ENCODE results near the gene PIP5K1A.

Gene PIP5K1A

DNA sequence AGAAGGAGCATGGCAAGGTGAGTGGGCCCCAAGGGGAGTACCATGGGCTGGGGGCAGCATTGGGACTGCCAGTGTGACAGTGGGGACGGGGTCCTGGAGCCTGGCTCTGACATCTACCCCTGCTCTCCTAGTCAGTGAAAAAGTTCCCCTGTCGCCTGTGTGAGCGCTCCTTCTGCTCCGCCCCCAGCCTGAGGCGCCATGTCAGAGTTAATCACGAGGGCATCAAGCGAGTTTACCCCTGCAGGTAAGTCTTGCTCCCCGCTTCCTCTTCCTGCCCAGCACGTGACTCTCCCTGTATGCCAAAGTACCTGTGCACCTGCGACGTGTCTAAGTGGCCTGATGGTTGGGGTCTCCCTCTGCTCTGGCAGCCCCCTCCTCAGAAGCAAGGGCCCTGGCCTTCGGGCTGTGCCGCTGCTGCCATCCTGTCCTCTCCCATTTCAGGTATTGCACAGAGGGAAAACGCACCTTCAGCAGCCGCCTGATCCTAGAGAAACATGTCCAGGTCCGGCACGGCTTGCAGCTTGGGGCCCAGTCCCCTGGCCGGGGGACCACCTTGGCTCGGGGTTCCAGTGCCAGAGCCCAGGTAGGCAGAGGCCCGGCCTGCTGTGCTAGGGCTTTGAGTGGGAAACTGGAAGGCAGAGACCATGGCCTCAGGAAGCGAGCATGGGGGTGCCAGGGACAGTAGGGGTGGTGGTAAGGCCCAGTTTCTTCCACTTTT lies 91.8 kb downstream of the PIP5K1A start:
- Histone ChIP-seq H3K27me3 (ENCODE audit: low read length) (no peaks in the 10 kb centered on the region), H3K27ac (ENCODE audit: low read depth, low read length) (no peak overlapping the region), H3K9me2 (replicated peaks; ENCODE audit: insufficient read depth, low read length) (no peaks in the 10 kb centered on the region), H3K4me3 (ENCODE audit: insufficient read depth, low read length, poor library complexity, severe bottlenecking) (no peak overlapping the region), H3K36me3 (ENCODE audit: low read length) (no peaks in the 10 kb centered on the region; the same call in 1 of the 2 replicates), H3K4me2 (ENCODE audit: low read depth, low read length, poor library complexity, severe bottlenecking) (no peak overlapping the region), H3F3A (ENCODE audit: insufficient read depth) (no peaks in the 10 kb centered on the region), H4K20me1 (ENCODE audit: low read depth, low read length) (no peaks in the 10 kb centered on the region; the same call in 1 of the 2 replicates), H3K9me3 (ENCODE audit: insufficient read depth, low read length) (no peaks in the 10 kb centered on the region), H3K9ac (ENCODE audit: low read length) (no peak overlapping the region), H2AFZ (ENCODE audit: low read depth, low read length, severe bottlenecking) (no peak overlapping the region), H3K79me2 (ENCODE audit: insufficient read depth, low read length) (peaks cover under 1% of the 10 kb centered on the region; the same call in 1 of the 2 replicates)
- TF ChIP-seq EZH2phosphoT487 (conservative IDR thresholded peaks at IDR 0.05; ENCODE audit: low read length): no peak
- TF ChIP-seq, protein P1, sequence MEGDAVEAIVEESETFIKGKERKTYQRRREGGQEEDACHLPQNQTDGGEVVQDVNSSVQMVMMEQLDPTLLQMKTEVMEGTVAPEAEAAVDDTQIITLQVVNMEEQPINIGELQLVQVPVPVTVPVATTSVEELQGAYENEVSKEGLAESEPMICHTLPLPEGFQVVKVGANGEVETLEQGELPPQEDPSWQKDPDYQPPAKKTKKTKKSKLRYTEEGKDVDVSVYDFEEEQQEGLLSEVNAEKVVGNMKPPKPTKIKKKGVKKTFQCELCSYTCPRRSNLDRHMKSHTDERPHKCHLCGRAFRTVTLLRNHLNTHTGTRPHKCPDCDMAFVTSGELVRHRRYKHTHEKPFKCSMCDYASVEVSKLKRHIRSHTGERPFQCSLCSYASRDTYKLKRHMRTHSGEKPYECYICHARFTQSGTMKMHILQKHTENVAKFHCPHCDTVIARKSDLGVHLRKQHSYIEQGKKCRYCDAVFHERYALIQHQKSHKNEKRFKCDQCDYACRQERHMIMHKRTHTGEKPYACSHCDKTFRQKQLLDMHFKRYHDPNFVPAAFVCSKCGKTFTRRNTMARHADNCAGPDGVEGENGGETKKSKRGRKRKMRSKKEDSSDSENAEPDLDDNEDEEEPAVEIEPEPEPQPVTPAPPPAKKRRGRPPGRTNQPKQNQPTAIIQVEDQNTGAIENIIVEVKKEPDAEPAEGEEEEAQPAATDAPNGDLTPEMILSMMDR (IDR thresholded peaks at IDR 0.05; ENCODE audit: insufficient read depth, low read length, poor library complexity, severe bottlenecking): no peak

- Histone ChIP-seq H3K36me3 (ENCODE audit: low read length) (no peaks in the 10 kb centered on the region; the same call in 1 of the 2 replicates), H3K4me3 (ENCODE audit: insufficient read depth, low read length, poor library complexity, severe bottlenecking) (no peak overlapping the region), H3K9me3 (ENCODE audit: insufficient read depth, low read length) (no peaks in the 10 kb centered on the region), H3K79me2 (ENCODE audit: insufficient read depth, low read length) (no peaks in the 10 kb centered on the region; the same call in 1 of the 2 replicates), H3K9me2 (replicated peaks; ENCODE audit: insufficient read depth, low read length) (no peaks in the 10 kb centered on the region), H4K20me1 (ENCODE audit: low read depth, low read length) (no peaks in the 10 kb centered on the region; the same call in 1 of the 2 replicates), H3K27ac (ENCODE audit: low read depth, low read length) (no peak overlapping the region), H3K27me3 (ENCODE audit: low read length) (no peaks in the 10 kb centered on the region), H3K4me2 (ENCODE audit: low read depth, low read length, poor library complexity, severe bottlenecking) (no peak overlapping the region), H2AFZ (ENCODE audit: low read depth, low read length, severe bottlenecking) (no peak overlapping the region), H3K9ac (ENCODE audit: low read length) (no peak overlapping the region), H3F3A (ENCODE audit: insufficient read depth) (no peaks in the 10 kb centered on the region)
- TF ChIP-seq, protein P1 (IDR thresholded peaks at IDR 0.05; ENCODE audit: insufficient read depth, low read length, poor library complexity, severe bottlenecking): no peak
- TF ChIP-seq EZH2phosphoT487 (conservative IDR thresholded peaks at IDR 0.05; ENCODE audit: low read length): no peak
These were observed 92.5 kb downstream of the PIP5K1A start for GRCh38 chr1:151290709-151291303.

DNA sequence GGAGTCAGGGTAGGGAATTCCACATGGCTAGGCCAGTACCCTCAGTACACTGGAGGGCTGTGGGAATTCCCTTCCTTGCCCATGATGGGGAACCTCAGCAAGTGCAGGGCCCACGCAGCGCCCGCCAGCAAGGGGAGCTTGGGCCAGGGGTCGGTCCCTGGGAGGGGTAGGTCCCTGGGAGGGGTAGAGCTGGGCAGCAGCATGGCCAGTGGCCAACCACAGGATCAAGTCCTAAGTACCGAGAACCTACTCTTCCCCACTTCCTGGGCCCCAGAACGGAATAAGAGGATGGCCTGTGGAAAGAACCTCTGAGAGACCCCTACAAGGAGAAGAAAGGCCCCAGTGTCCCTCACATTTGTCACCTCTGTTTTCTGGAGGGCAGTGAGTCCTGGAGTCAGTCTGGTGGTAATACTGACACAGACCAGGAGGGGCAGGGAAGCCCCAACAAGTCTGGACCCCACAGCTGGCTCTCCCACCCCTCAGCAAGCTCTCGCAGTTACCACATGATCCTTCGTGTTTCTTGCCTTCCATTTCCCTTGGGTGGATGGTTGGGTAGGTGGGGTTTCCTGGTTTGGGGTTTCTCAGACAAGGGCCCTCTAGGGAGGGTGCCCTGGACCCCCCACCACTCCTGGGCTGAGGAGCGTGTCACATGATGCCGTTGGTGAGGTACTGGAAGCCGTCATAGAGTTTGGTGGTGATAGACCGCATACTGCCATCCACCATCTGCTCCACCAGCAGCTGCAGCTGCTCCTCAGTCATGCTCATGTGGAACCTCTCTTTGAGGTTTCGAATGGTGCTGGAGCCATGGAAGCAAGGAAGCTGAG lies 94.1 kb downstream of the PIP5K1A start:
- Histone ChIP-seq H3K9me2 (replicated peaks; ENCODE audit: insufficient read depth, low read length) (no peaks in the 10 kb centered on the region), H3K4me2 (ENCODE audit: low read depth, low read length, poor library complexity, severe bottlenecking) (no peak overlapping the region), H3K4me3 (ENCODE audit: insufficient read depth, low read length, poor library complexity, severe bottlenecking) (no peak overlapping the region), H3K27me3 (ENCODE audit: low read length) (no peaks in the 10 kb centered on the region), H3K36me3 (ENCODE audit: low read length) (no peaks in the 10 kb centered on the region; the same call in 1 of the 2 replicates), H3K79me2 (ENCODE audit: insufficient read depth, low read length) (no peaks in the 10 kb centered on the region; the same call in 1 of the 2 replicates), H3K9me3 (ENCODE audit: insufficient read depth, low read length) (no peaks in the 10 kb centered on the region), H2AFZ (ENCODE audit: low read depth, low read length, severe bottlenecking) (no peak overlapping the region), H3F3A (ENCODE audit: insufficient read depth) (no peaks in the 10 kb centered on the region), H4K20me1 (ENCODE audit: low read depth, low read length) (no peaks in the 10 kb centered on the region; the same call in 1 of the 2 replicates), H3K9ac (ENCODE audit: low read length) (no peak overlapping the region), H3K27ac (ENCODE audit: low read depth, low read length) (no peak overlapping the region)
- TF ChIP-seq, protein P1 (IDR thresholded peaks at IDR 0.05; ENCODE audit: insufficient read depth, low read length, poor library complexity, severe bottlenecking): no peak
- no peak for TF ChIP-seq EZH2phosphoT487 (conservative IDR thresholded peaks at IDR 0.05; ENCODE audit: low read length)
